Stimulated activated CD8-positive, alpha-beta memory T cell treated with anti-CD3 and anti-CD28 coated beads, Interleukin-12 subunit alpha, Interleukin-12 subunit beta, amount 100 ng/mL, for 1 hour (primary cell): ENCODE results near the gene BLTP3A.
"Not testable (repeated sequence)": the region's sequence is repeated elsewhere in the genome, so short reads cannot be mapped to it uniquely, and the experiment has no call there.

Source experiments
- DNase-seq: peaks from one replicate; pipeline ENCODE4 v3.0.0-alpha.2; 2020; ENCODE audit warnings: low read depth

The BLTP3A gene

GRCh38 chr6:34792605-34793500 lies 970 bp downstream of the BLTP3A start:
- no peak for DNase-seq

GRCh38 chr6:34793877-34794276 lies 2.0 kb downstream of the BLTP3A start:
- DNase-seq = no peak

- no peak for DNase-seq
Observed at GRCh38 chr6:34795836-34796425, 4.0 kb downstream of the BLTP3A start.

- DNase-seq = no peak
Observed at GRCh38 chr6:34798057-34798456, 6.2 kb downstream of the BLTP3A start.

GRCh38 chr6:34799547-34799946 lies 7.7 kb downstream of the BLTP3A start:
- DNase-seq = no peak

- DNase-seq = no peak
Observed at GRCh38 chr6:34804543-34804942, 12.7 kb downstream of the BLTP3A start.

GRCh38 chr6:34805074-34805473 lies 13.2 kb downstream of the BLTP3A start:
- DNase-seq = not testable (repeated sequence)

- DNase-seq = no peak
Observed at GRCh38 chr6:34806738-34807453, 15.0 kb downstream of the BLTP3A start.

GRCh38 chr6:34808473-34808872 lies 16.6 kb downstream of the BLTP3A start:
- DNase-seq = not testable (repeated sequence)

GRCh38 chr6:34809419-34809818 lies 17.5 kb downstream of the BLTP3A start:
- not testable (repeated sequence) for DNase-seq

GRCh38 chr6:34810017-34810882 lies 18.4 kb downstream of the BLTP3A start:
- no peak for DNase-seq

GRCh38 chr6:34810936-34811632 lies 19.2 kb downstream of the BLTP3A start:
- no peak for DNase-seq

- no peak for DNase-seq
Observed at GRCh38 chr6:34813028-34813713, 21.3 kb downstream of the BLTP3A start.

GRCh38 chr6:34816635-34817301 lies 24.9 kb downstream of the BLTP3A start:
- DNase-seq = no peak

GRCh38 chr6:34817446-34817845 lies 25.6 kb downstream of the BLTP3A start:
- DNase-seq = no peak

GRCh38 chr6:34818872-34819570 lies 27.1 kb downstream of the BLTP3A start:
- not testable (repeated sequence) for DNase-seq

- DNase-seq = no peak
Observed at GRCh38 chr6:34819571-34820480, 27.9 kb downstream of the BLTP3A start.

- no peak for DNase-seq
Observed at GRCh38 chr6:34829137-34829536, 37.3 kb downstream of the BLTP3A start.
